ENCODE results near the gene CTDSP2. TPM values are rescaled to one million over a fixed set of nuclear protein-coding genes. Genes with fewer than 3 reads are reported as not detected.
A peak's percentile ranks its signal among the peaks of the same experiment; 100 is the strongest.

The CTDSP2 gene
- total RNA-seq, 2 donors from 2014 or later, result 170 to 222 TPM

GRCh38 chr12:57832966-57833365 is 13.6 kb downstream of the CTDSP2 start:
- Histone ChIP-seq H3K4me3 (peak overlapping the region; percentile 38), H3K4me1 (ENCODE audit: control insufficient read depth in 1 of 2, low read depth in 2 of 2) (peaks cover 88 to 97% of the 10 kb centered on the region in 2 donors), H3K27me3 (replicated peaks; ENCODE audit: insufficient read depth) (no peaks in the 10 kb centered on the region), H3K27ac (peak overlapping the region; percentile 39 to 51), H3K9me3 (no peaks in the 10 kb centered on the region), H3K36me3 (peaks cover 15% of the 10 kb centered on the region)
- TF ChIP-seq CTCF (IDR thresholded peaks at IDR 0.05), result no peak
- DNase-seq (ENCODE audit: low spot score), result no peak
- ATAC-seq (ENCODE audit: insufficient number of reproducible peaks, low FRiP score, low read depth), result no peak

GRCh38 chr12:57830393-57830792 is 16.1 kb downstream of the CTDSP2 start:
- ATAC-seq (ENCODE audit: insufficient number of reproducible peaks, low FRiP score, low read depth), result no peak
- Histone ChIP-seq H3K4me3 (no peak overlapping the region), H3K4me1 (ENCODE audit: control insufficient read depth in 1 of 2, low read depth in 2 of 2) (peaks cover 63 to 83% of the 10 kb centered on the region in 2 donors), H3K36me3 (peaks cover 41% of the 10 kb centered on the region), H3K27me3 (replicated peaks; ENCODE audit: insufficient read depth) (no peaks in the 10 kb centered on the region), H3K27ac (peak overlapping the region; percentile 27 to 61), H3K9me3 (no peaks in the 10 kb centered on the region)
- no peak for DNase-seq (ENCODE audit: low spot score)
- TF ChIP-seq CTCF (IDR thresholded peaks at IDR 0.05), result no peak

DNA sequence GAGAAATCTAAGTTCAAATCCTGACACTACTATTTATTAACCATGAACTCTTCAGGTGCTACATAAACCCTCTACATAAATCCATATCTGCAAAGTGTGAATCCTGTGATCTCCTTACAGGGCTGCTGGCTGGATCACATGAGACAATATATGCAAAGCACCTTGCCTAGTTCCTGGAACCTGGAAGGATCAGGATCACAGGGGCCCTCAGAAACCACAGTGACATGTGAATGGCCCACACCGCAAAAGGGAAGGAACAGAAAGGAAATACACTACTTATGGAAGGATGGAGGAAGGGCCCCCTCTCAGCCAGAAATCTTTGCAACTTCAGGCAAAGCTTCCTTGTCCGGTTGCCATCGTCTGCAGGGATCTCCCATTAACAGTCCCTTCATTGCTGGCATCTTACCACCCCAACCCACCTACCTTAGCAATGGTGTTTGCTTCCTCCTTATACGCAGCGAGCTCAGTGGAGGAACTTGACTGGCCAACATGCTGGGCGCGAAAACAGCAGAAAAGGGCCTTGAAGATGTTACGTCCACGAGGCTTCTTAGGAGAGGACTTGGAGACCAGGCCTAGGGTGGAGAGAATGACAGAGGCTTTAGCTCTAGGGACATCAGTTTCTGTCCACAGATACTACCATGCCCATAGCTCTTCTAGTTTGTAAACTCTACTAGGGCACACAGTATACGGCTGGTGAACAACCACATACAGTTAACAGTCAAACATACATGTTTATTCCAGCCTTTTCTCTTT is 17.3 kb downstream of the CTDSP2 start:
- H3K27me3 ChIP-seq (replicated peaks; ENCODE audit: insufficient read depth), result no peaks in the 10 kb centered on the region
- DNase-seq (ENCODE audit: low spot score), result no peak
- no peak overlapping the region for H3K27ac ChIP-seq
- H3K36me3 ChIP-seq, result peaks cover 53% of the 10 kb centered on the region
- H3K4me3 ChIP-seq, result no peak overlapping the region
- H3K9me3 ChIP-seq, result no peaks in the 10 kb centered on the region
- TF ChIP-seq CTCF (IDR thresholded peaks at IDR 0.05), result no peak
- no peak for ATAC-seq (ENCODE audit: insufficient number of reproducible peaks, low FRiP score, low read depth)
- peaks cover 52 to 72% of the 10 kb centered on the region in 2 donors for H3K4me1 ChIP-seq (ENCODE audit: control insufficient read depth in 1 of 2, low read depth in 2 of 2)

DNA sequence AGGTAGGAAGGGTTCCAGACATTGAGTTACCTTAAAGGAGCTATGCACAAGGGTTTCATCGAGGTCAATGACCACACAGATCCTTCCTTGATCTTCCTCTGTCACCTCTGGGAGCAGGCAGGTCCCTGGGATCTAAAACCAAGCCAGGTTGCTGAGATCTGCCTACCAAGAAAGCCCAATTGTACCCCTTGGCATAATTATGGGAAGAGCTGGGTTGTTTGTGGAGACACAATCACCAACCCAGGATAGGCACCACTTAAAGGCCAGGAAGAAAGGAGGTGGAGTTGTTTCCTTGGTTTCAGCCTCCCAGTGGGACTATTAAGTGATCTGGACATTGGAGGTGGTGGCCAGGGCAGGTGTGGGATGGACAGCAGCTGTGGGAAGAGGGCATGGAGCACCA is 19.6 kb downstream of the CTDSP2 start:
- ATAC-seq (ENCODE audit: insufficient number of reproducible peaks, low FRiP score, low read depth), result no peak
- Histone ChIP-seq H3K9me3 (no peaks in the 10 kb centered on the region), H3K4me3 (no peak overlapping the region), H3K4me1 (ENCODE audit: control insufficient read depth in 1 of 2, low read depth in 2 of 2) (peaks cover 32 to 57% of the 10 kb centered on the region in 2 donors), H3K27ac (peak overlapping the region in 1 of 2 donors; percentile 48), H3K36me3 (peaks cover 75% of the 10 kb centered on the region), H3K27me3 (replicated peaks; ENCODE audit: insufficient read depth) (no peaks in the 10 kb centered on the region)
- TF ChIP-seq CTCF (IDR thresholded peaks at IDR 0.05), result no peak
- no peak for DNase-seq (ENCODE audit: low spot score)

DNA sequence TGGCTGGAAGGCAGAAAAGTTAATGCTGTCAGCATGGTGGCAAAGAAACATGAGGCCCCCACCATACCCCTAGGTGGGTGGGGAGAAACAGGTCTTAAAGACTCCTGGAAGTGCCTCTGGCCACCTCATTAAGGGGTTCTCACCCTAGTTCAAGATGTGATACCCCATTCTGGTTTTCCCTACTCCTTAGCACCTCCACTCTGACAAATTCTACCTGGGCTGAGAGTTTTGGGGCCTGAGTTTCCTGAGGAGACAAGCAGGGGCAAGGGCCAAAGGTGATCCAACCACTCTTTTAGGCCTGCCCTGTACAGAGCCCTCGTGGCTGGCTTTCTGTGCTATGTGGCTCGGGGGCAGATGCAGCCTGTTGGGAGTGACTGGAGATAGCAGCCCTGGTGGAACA is 20.1 kb downstream of the CTDSP2 start:
- ATAC-seq (ENCODE audit: insufficient number of reproducible peaks, low FRiP score, low read depth), result no peak
- Histone ChIP-seq H3K4me3 (no peak overlapping the region), H3K36me3 (peaks cover 81% of the 10 kb centered on the region)

More for the DNA sequence above, 20.1 kb downstream of the CTDSP2 start:
- Histone ChIP-seq H3K27ac (peak overlapping the region in 1 of 2 donors; percentile 48), H3K27me3 (replicated peaks; ENCODE audit: insufficient read depth) (no peaks in the 10 kb centered on the region), H3K9me3 (no peaks in the 10 kb centered on the region), H3K4me1 (ENCODE audit: control insufficient read depth in 1 of 2, low read depth in 2 of 2) (peaks cover 27 to 53% of the 10 kb centered on the region in 2 donors)
- DNase-seq (ENCODE audit: low spot score), result no peak
- no peak for TF ChIP-seq CTCF (IDR thresholded peaks at IDR 0.05)
